ENCODE data around the gene STX19.

The STX19 gene

DNA sequence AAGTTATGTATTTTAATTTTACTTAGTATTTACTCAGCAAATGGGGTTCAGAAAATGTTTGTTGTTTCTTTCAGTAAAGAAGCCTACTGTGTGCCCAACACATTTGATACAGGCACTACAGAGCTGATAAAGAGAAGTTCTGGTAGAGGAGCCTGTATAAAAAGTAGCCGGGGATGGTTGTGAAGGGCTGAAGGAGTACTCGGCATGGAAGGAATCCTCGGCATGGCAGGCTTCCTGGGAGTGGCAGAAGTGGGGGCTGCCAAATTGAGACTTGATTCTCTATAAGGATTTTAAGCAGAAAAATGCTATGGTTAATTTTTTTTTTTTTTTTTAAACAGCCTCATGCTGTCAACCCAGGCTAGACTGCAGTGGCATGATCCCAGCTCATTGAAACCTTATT is 39.2 kb downstream of the STX19 start:
- DNase-seq (ENCODE audit: insufficient read length, low spot score) (no peak), FAIRE-seq (no peak)
- TF ChIP-seq CTCF (IDR thresholded peaks at IDR 0.05; ENCODE audit: insufficient read depth, missing control alignments), result no peak

GRCh38 chr3:93988764-93989163 is 39.6 kb downstream of the STX19 start:
- no peak for FAIRE-seq
- no peak for TF ChIP-seq CTCF (IDR thresholded peaks at IDR 0.05; ENCODE audit: insufficient read depth, missing control alignments)
- DNase-seq (ENCODE audit: insufficient read length, low spot score), result no peak

GRCh38 chr3:93988283-93988682 is 40.1 kb downstream of the STX19 start:
- FAIRE-seq (no peak), DNase-seq (ENCODE audit: insufficient read length, low spot score) (no peak)
- TF ChIP-seq CTCF (IDR thresholded peaks at IDR 0.05; ENCODE audit: insufficient read depth, missing control alignments), result no peak

- DNase-seq (ENCODE audit: insufficient read length, low spot score) (no peak), FAIRE-seq (no peak)
- no peak for TF ChIP-seq CTCF (IDR thresholded peaks at IDR 0.05; ENCODE audit: insufficient read depth, missing control alignments)
Measured at GRCh38 chr3:93984618-93985017, 43.8 kb downstream of the STX19 start.

- DNase-seq (ENCODE audit: insufficient read length, low spot score) (no peak), FAIRE-seq (no peak)
- TF ChIP-seq CTCF (IDR thresholded peaks at IDR 0.05; ENCODE audit: insufficient read depth, missing control alignments), result no peak
Measured at GRCh38 chr3:93983408-93983807, 45.0 kb downstream of the STX19 start.

DNA sequence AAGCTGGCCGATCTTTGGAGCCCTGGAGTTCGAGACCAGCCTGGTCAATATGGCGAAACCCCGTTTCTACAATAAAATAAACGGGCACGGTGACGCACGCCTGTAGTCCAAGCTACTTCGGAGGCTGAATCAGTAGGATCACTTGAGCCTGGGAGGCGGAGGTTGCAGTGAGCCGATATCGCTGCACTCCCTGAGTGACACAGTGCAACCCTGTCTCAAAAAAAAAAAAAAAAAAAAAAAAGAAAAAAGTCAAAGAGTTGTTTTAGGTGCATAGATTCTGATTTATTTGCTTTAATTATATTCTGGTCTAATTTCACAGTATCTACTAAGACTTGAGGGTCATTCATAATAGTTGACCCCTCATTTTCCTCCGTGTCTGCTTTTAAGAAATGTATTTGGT is 46.7 kb downstream of the STX19 start:
- no peak for DNase-seq (ENCODE audit: insufficient read length, low spot score)
- TF ChIP-seq CTCF (IDR thresholded peaks at IDR 0.05; ENCODE audit: insufficient read depth, missing control alignments), result no peak
- FAIRE-seq, result no peak

DNA sequence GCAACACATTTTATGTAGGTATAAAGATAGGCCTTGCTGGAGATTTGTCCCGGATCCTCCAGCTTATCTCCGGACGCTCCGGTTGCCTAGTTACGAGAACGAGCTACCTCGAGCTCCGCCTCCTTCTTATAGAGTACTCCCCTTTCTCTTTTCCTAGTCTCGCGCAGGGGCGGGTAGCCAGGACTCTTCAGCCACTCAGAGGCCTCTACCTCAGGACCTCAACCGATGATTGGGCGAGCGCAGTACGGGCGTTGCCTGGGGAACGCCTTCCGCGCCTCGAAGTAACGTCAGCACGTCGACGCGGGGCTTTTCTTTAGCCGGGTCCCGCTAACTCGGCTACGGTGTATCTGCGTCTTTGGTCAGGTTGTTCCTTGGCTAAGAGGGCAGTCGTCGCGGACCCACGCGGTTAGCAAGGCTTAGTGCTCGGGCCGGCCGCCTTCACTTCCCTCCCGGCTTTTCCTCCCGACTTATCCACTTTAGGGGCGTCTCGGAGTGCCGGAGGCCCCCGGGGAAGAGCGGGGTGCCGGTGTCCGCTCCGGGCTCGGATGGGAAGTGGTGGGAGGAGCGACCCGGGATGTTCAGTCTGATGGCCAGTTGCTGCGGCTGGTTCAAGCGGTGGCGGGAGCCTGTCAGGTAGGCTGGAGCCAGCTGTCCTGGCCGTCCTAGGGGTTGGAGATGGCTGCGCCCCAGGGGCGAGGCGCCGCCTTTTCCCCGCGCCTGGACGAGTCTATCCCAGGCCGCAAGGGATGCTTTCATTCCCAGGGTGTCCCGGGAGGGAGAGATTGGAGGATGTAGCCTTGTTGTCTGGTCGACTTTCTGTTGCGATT is 48.3 kb downstream of the STX19 start, which contains the start of gene ARL13B:
ARL13B (plus strand) TSS at position 306 of the 827 bp plus-strand sequence; CDS start at position 575, 269 bp downstream.
- FAIRE-seq (no peak), DNase-seq (ENCODE audit: insufficient read length, low spot score) (peak; percentile 46)
- no peak for TF ChIP-seq CTCF (IDR thresholded peaks at IDR 0.05; ENCODE audit: insufficient read depth, missing control alignments)
